Measurements from ENCODE around the gene TMEM236.
"Not testable (repeated sequence)": the region's sequence is repeated elsewhere in the genome, so short reads cannot be mapped to it uniquely, and the experiment has no call there.

Gene TMEM236

GRCh38 chr10:17712717-17713471, 39.1 kb upstream of the TMEM236 start:
- DNase-seq (ENCODE audit: low spot score): no peak
- in situ Hi-C loops (cut with MboI; ENCODE audit: low pct_unique_long_range_greater_than_20kb, low sequenced_read_pairs, unreplicated experiment): no loop called here
- no peak for TF ChIP-seq CTCF (IDR thresholded peaks at IDR 0.05; ENCODE audit: extremely low read depth, insufficient read depth, missing control alignments)

- in situ Hi-C loops (cut with MboI; ENCODE audit: low pct_unique_long_range_greater_than_20kb, low sequenced_read_pairs, unreplicated experiment): no loop called here
- TF ChIP-seq CTCF (IDR thresholded peaks at IDR 0.05; ENCODE audit: extremely low read depth, insufficient read depth, missing control alignments): no peak
- DNase-seq (ENCODE audit: low spot score): no peak
Observed at GRCh38 chr10:17713758-17714157, 38.2 kb upstream of the TMEM236 start.

GRCh38 chr10:17716161-17716560, 35.8 kb upstream of the TMEM236 start:
- no peak for TF ChIP-seq CTCF (IDR thresholded peaks at IDR 0.05; ENCODE audit: extremely low read depth, insufficient read depth, missing control alignments)

GRCh38 chr10:17722317-17723014, 29.5 kb upstream of the TMEM236 start:
- in situ Hi-C loops (cut with MboI; ENCODE audit: low pct_unique_long_range_greater_than_20kb, low sequenced_read_pairs, unreplicated experiment); DNase-seq (ENCODE audit: low spot score): not testable (repeated sequence)

More at GRCh38 chr10:17716161-17716560, 35.8 kb upstream of the TMEM236 start:
- DNase-seq (ENCODE audit: low spot score): no peak
- in situ Hi-C loops (cut with MboI; ENCODE audit: low pct_unique_long_range_greater_than_20kb, low sequenced_read_pairs, unreplicated experiment): no loop called here

- DNase-seq (ENCODE audit: low spot score): no peak
- in situ Hi-C loops (cut with MboI; ENCODE audit: low pct_unique_long_range_greater_than_20kb, low sequenced_read_pairs, unreplicated experiment): no loop called here
- TF ChIP-seq CTCF (IDR thresholded peaks at IDR 0.05; ENCODE audit: extremely low read depth, insufficient read depth, missing control alignments): no peak
Observed at GRCh38 chr10:17725703-17726102, 26.3 kb upstream of the TMEM236 start.

- in situ Hi-C loops (cut with MboI; ENCODE audit: low pct_unique_long_range_greater_than_20kb, low sequenced_read_pairs, unreplicated experiment): loop anchor here (10.0 kb wide), 1 partner anchor 115 kb away; the partner anchor contains the start of gene HACD1
- TF ChIP-seq CTCF (IDR thresholded peaks at IDR 0.05; ENCODE audit: extremely low read depth, insufficient read depth, missing control alignments): no peak
- no peak for DNase-seq (ENCODE audit: low spot score)
Observed at GRCh38 chr10:17729630-17730029, 22.4 kb upstream of the TMEM236 start.

- no peak for TF ChIP-seq CTCF (IDR thresholded peaks at IDR 0.05; ENCODE audit: extremely low read depth, insufficient read depth, missing control alignments)
- in situ Hi-C loops (cut with MboI; ENCODE audit: low pct_unique_long_range_greater_than_20kb, low sequenced_read_pairs, unreplicated experiment): loop anchor here (10.0 kb wide), 1 partner anchor 116 kb away; the partner anchor contains the start of gene HACD1
Observed at GRCh38 chr10:17730667-17731066, 21.3 kb upstream of the TMEM236 start.

More at GRCh38 chr10:17730667-17731066, 21.3 kb upstream of the TMEM236 start:
- no peak for DNase-seq (ENCODE audit: low spot score)
